Activated CD4-positive, alpha-beta T cell treated with anti-CD3 and anti-CD28 coated beads, Interleukin-2, amount 10 ng/mL, durations not matched to agents 7 days and 5 days (primary cell): Measurements from ENCODE around the gene VSTM2B. TPM values are rescaled to one million over a fixed set of nuclear protein-coding genes. Genes with fewer than 3 reads are reported as not detected.

Source experiments
- CTCF ChIA-PET: fragments of 350-600 bp; sonication (Branson Sonifier 250); formaldehyde crosslinking; loops from one replicate; lab custom pipeline; 2021; ENCODE audit warnings: antibody characterized with exemption; lab: Charles Lee
- POLR2A ChIA-PET: fragments of 350-600 bp; sonication (Branson Sonifier 250); formaldehyde crosslinking; loops from one replicate; lab custom pipeline; 2021; ENCODE audit warnings: antibody characterized with exemption; lab: Charles Lee
- DNase-seq: peaks from one replicate; pipeline ENCODE4 v3.0.0-alpha.2; 2020
- H3K27ac Mint-ChIP-seq: one replicate; pipeline ENCODE4 v1.8.0; 2021; ENCODE audit warnings: mild to moderate bottlenecking, moderate library complexity, mixed read lengths
- H3K27me3 Mint-ChIP-seq: one replicate; pipeline ENCODE4 v1.8.0; 2021; ENCODE audit warnings: mixed read lengths
- H3K36me3 Mint-ChIP-seq: one replicate; pipeline ENCODE4 v1.8.0; 2021; ENCODE audit warnings: low read depth, mixed read lengths
- H3K4me1 Mint-ChIP-seq: one replicate; pipeline ENCODE4 v1.8.0; 2021; ENCODE audit warnings: mixed read lengths
- H3K4me3 Mint-ChIP-seq: one replicate; pipeline ENCODE4 v1.8.0; 2021; ENCODE audit warnings: mild to moderate bottlenecking, moderate library complexity, mixed read lengths
- H3K9me3 Mint-ChIP-seq: one replicate; pipeline ENCODE4 v1.8.0; 2021; ENCODE audit warnings: mixed read lengths
- total RNA-seq, 2 experiments: library from RNA; stranded (reverse); gene quantifications; one replicate each; pipeline ENCODE4 v1.2.3, GENCODE V29; 2021

Gene VSTM2B
- total RNA-seq, 2 experiments from 2014 or later, result not detected

DNA sequence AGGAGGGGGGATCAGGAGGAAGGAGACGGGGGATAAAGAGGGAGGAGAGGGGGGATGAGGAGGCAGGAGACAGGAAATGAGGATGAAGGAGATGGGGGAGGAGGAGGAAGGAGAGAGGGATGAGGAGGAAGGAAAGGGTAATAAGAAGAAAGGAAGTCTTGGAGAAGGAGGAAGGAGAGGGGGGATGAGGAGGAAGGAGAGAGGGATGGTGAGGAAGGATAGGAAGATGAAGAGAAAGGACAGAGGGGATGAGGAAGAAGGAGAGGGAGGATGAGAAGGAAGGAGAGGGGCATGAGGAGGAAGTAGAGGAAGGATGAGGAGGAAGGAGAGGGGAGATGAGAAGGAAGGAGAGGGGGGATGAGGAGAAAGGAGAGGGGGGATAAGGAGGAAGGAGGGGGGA lies 13.0 kb upstream of the VSTM2B start:
- ChIA-PET POLR2A (no interaction called here), CTCF (no interaction called here)
- no peak for DNase-seq
- Mint-ChIP-seq H3K4me3 (no peak overlapping the region), H3K36me3 (no peaks in the 10 kb centered on the region), H3K27me3 (peaks cover 2% of the 10 kb centered on the region), H3K27ac (no peak overlapping the region), H3K4me1 (no peaks in the 10 kb centered on the region), H3K9me3 (no peaks in the 10 kb centered on the region)

- Mint-ChIP-seq H3K9me3 (no peaks in the 10 kb centered on the region), H3K4me3 (no peak overlapping the region), H3K27ac (no peak overlapping the region), H3K4me1 (no peaks in the 10 kb centered on the region), H3K27me3 (peaks cover 7% of the 10 kb centered on the region), H3K36me3 (no peaks in the 10 kb centered on the region)
- ChIA-PET CTCF (no interaction called here), POLR2A (no interaction called here)
- no peak for DNase-seq
Measured at GRCh38 chr19:29514525-29515232, 11.1 kb upstream of the VSTM2B start.

- peaks cover 4% of the 10 kb centered on the region for H3K27me3 Mint-ChIP-seq
- no peak overlapping the region for H3K27ac Mint-ChIP-seq
- no peaks in the 10 kb centered on the region for H3K36me3 Mint-ChIP-seq
- ChIA-PET CTCF (interaction anchor here (0.6 kb wide), 1 partner anchor 397 kb away, joined by 3 read pairs; no protein-coding TSS in a partner anchor), POLR2A (no interaction called here)
- H3K4me3 Mint-ChIP-seq, result no peak overlapping the region
- H3K9me3 Mint-ChIP-seq, result no peaks in the 10 kb centered on the region
- DNase-seq, result no peak
- H3K4me1 Mint-ChIP-seq, result no peaks in the 10 kb centered on the region
Measured at GRCh38 chr19:29515233-29515619, 10.6 kb upstream of the VSTM2B start.

DNA sequence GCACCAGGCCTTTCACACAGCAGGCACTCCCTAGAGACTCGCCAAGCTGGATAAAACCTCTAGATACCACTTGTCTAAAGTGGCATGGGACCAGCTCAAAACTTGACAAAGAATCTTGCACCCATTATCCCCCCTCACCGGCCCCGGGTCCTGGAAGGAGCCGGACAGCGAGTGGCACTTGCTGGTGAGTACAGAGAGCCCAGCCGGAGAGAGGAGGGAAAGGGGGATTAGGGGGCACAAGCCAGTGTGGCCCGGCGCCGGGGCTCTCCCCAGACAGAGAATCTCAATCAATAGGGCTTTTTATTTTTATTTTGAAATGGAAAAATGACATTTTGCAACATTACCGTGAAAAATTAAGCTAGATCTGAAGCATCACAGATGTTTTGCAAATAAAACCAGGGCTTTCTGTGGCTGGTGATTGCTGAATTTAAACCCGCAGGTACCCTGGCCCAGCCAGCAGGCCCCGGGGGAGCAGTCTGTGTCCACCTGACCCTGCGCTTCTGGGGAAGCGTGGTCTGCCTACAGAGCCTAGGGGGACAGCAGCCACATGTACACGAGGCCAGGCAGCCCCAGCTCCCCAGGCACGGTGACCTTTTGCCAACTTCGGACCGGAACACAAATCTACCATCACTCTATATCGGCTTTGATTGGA lies 10.0 kb upstream of the VSTM2B start:
- Mint-ChIP-seq H3K4me1 (no peaks in the 10 kb centered on the region), H3K36me3 (no peaks in the 10 kb centered on the region), H3K9me3 (no peaks in the 10 kb centered on the region), H3K4me3 (no peak overlapping the region), H3K27ac (no peak overlapping the region), H3K27me3 (peaks cover 4% of the 10 kb centered on the region)
- ChIA-PET POLR2A (no interaction called here), CTCF (interaction anchor here (0.6 to 1.0 kb wide), 2 partner anchors 22 to 396 kb away, joined by 3 read pairs; no protein-coding TSS in a partner anchor)
- no peak for DNase-seq

DNA sequence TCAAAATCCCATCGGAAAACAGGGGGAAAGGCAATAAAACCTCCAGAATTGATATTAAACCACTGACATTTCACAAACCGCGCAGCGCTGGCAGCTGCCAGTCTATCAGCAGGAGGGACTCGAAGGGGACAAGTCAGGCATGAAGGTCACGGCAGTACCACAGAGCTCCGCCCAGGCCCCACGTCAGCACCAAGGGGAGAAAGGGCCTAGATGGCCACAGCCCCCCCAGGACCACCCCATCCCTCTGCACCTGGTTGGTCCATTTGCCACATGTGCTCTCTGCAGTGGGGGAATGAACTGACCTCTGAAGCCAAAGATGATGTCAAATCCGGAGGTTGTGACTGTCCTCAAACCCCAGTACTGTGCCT lies 9.5 kb upstream of the VSTM2B start:
- H3K27ac Mint-ChIP-seq, result no peak overlapping the region
- no peak for DNase-seq
- ChIA-PET POLR2A (no interaction called here), CTCF (interaction anchor here (1.0 kb wide), 1 partner anchor 22 kb away, joined by 3 read pairs; no protein-coding TSS in a partner anchor)
- H3K9me3 Mint-ChIP-seq, result no peaks in the 10 kb centered on the region
- no peaks in the 10 kb centered on the region for H3K36me3 Mint-ChIP-seq
- no peak overlapping the region for H3K4me3 Mint-ChIP-seq
- peaks cover 4% of the 10 kb centered on the region for H3K27me3 Mint-ChIP-seq
- no peaks in the 10 kb centered on the region for H3K4me1 Mint-ChIP-seq

DNA sequence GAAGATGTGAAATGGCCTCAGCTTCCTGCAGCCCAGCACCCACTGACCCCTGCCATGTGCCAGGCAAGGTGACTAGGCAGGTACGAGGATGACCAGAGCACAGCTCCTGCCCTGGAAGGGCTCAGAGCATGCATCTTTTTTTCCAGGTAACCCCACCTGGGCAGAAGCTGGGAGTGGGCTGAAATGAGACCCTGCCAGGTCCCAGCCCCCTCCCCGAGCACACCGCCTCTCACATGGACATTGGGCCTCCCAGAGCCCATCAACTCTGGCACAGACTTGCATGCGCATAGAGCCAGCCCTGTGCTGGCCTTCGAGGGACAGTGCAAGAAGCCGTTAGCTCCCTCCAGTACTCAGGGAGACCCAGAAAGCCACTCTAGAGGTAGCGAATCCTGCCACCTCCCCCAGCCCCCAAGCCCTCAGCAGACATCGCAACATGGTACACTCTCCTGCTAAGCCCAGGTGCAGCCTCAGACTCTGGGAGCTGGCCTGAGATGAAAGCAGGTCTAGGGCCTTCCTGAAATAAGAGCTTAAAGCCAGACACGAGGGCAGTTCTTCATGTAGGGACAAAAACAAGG lies 8.9 kb upstream of the VSTM2B start:
- POLR2A ChIA-PET, result no interaction called here
- DNase-seq, result no peak
- no peak overlapping the region for H3K27ac Mint-ChIP-seq
- H3K4me1 Mint-ChIP-seq, result no peaks in the 10 kb centered on the region
- no peaks in the 10 kb centered on the region for H3K9me3 Mint-ChIP-seq
- peaks cover 4% of the 10 kb centered on the region for H3K27me3 Mint-ChIP-seq
- no peaks in the 10 kb centered on the region for H3K36me3 Mint-ChIP-seq
- CTCF ChIA-PET, result interaction anchor here (1.0 kb wide), 1 partner anchor 21 kb away, joined by 3 read pairs; no protein-coding TSS in a partner anchor
- no peak overlapping the region for H3K4me3 Mint-ChIP-seq

DNA sequence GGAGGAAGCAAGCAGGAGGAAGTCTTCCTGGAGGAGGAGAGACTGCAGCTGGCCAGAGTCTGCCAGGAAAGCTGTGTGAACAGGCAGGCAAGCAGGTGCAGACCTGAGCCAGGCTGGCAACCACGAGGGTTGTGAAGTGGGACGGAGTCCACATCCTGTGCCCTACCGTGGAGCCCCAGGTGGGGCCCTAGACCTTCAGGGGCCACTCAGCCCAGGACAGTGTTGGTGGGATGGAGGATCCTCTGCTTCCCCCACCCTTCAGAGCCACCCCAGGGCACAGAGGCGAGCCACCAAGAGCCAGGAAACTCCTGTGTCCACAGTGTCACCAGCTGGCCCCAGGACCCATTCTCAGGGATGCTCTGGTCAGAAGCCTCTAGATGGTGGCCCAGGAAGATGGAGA lies 8.4 kb upstream of the VSTM2B start:
- Mint-ChIP-seq H3K9me3 (no peaks in the 10 kb centered on the region), H3K4me1 (no peaks in the 10 kb centered on the region), H3K36me3 (no peaks in the 10 kb centered on the region), H3K27me3 (peaks cover 4% of the 10 kb centered on the region), H3K27ac (no peak overlapping the region), H3K4me3 (no peak overlapping the region)
- ChIA-PET POLR2A (no interaction called here), CTCF (no interaction called here)
- no peak for DNase-seq

GRCh38 chr19:29517946-29518345 lies 7.8 kb upstream of the VSTM2B start:
- H3K9me3 Mint-ChIP-seq, result no peaks in the 10 kb centered on the region
- CTCF ChIA-PET, result interaction anchor here (1.5 kb wide), 1 partner anchor 11 kb away, joined by 5 read pairs; no protein-coding TSS in a partner anchor
- H3K4me3 Mint-ChIP-seq, result no peak overlapping the region
- no peaks in the 10 kb centered on the region for H3K4me1 Mint-ChIP-seq
- DNase-seq, result no peak
- no peaks in the 10 kb centered on the region for H3K36me3 Mint-ChIP-seq
- no peak overlapping the region for H3K27ac Mint-ChIP-seq
- POLR2A ChIA-PET, result no interaction called here
- H3K27me3 Mint-ChIP-seq, result peaks cover 7% of the 10 kb centered on the region

DNA sequence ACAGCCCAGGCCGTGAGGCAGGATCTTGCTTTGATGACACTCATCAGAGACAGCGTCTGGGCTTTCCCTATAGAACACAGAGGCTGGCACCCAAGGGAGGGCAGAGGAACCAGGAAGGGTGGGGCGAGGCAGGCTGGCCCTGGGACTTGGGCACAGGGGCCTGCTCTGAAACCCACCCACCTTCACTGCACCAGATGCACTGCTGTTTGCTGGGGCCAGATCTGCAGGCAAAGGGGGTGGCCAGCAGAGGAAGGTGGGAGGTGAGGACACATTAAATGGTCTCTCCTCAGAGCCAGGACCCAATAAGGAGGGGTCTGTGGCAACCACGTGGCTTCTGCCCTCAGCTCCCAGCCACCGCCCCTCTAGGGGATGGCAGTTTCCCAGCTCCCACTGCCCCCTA lies 6.6 kb upstream of the VSTM2B start:
- DNase-seq, result no peak
- CTCF ChIA-PET, result interaction anchor here (1.5 kb wide), 1 partner anchor 9 kb away, joined by 5 read pairs; no protein-coding TSS in a partner anchor
- Mint-ChIP-seq H3K9me3 (no peaks in the 10 kb centered on the region), H3K36me3 (no peaks in the 10 kb centered on the region), H3K27ac (no peak overlapping the region), H3K27me3 (peaks cover 19% of the 10 kb centered on the region), H3K4me3 (no peak overlapping the region), H3K4me1 (no peaks in the 10 kb centered on the region)
- POLR2A ChIA-PET, result no interaction called here

DNA sequence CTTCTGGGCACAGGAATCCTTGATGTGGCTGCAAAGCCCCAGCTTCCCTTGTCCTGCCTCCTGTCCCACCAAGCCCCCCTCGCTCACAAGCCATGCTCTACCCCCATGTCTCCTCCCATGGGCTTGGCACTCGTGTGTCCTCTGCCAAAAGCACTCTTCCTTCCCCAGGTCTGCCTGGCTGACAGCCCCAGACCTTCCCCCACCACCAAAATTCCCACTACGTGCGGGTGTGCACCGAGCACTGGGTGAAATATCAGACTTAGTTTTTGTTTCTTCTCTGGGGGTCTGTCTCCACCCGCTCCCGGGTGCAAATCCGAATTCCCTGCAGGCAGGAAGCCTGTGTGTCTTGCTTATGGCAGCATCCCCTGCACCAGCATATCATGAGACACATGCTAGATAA lies 5.9 kb upstream of the VSTM2B start:
- peaks cover 26% of the 10 kb centered on the region for H3K27me3 Mint-ChIP-seq
- DNase-seq, result no peak
- ChIA-PET CTCF (no interaction called here), POLR2A (no interaction called here)
- H3K9me3 Mint-ChIP-seq, result no peaks in the 10 kb centered on the region
- H3K4me1 Mint-ChIP-seq, result no peaks in the 10 kb centered on the region
- no peak overlapping the region for H3K4me3 Mint-ChIP-seq
- H3K27ac Mint-ChIP-seq, result no peak overlapping the region
- no peaks in the 10 kb centered on the region for H3K36me3 Mint-ChIP-seq

DNA sequence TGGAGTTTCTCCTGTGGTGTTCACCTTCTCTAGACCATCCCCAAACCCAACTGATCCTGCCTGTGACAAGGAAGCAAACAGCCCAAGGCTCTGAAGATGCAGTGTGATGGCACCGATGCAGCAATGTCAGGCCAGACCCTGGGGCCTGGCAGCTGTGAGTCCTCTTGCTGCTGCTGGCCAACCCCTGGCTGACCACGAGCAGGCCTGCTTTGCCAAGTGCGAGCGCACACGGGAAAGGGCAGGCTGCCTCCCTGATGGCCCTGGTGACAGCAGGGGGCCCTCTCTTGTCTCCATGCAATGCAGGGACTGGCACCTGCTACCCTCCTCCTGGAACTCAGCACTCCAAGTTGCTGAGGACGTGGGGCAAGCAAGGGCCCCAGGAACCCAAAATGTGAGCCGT lies 5.4 kb upstream of the VSTM2B start:
- Mint-ChIP-seq H3K4me1 (no peaks in the 10 kb centered on the region), H3K9me3 (no peaks in the 10 kb centered on the region), H3K4me3 (no peak overlapping the region), H3K27ac (no peak overlapping the region), H3K36me3 (no peaks in the 10 kb centered on the region), H3K27me3 (peaks cover 28% of the 10 kb centered on the region)
- ChIA-PET CTCF (no interaction called here), POLR2A (no interaction called here)
- no peak for DNase-seq

DNA sequence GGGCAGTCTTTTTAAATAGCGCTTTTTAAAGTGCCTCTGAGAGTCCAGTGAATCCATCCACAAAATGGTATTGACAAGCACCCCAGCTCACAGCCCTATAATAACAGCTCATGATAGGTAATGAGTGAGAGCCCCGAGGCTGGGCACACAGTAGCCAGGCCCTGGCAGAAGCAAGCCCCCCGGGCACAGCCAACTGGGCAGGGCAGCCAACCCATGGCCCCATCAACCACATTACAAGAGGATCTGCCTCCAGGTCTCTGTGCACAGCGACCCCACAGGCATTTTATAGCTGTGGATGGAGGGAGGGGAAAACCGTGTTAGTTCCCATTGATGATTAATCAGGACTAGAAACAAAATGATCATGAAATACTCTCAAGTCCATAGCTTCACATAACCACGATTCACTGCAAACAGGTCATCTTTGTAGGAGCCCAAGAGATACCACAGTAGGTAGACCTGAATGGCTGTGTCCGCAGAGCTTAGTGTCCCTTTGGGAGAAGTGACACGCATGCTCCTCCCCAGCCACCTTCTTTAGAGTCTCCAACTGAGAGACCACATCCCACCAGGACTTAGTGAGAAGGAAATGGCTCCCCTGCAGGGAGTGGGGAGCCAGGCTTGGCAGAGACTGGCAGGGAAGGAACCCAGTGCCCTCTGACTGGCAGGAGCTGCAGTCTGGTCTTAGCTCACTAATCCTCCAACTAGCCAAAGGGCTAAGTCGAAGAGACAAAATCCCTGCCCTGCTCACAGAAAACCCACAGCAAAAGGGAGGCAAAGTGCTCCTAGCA lies 4.3 kb upstream of the VSTM2B start:
- DNase-seq, result no peak
- Mint-ChIP-seq H3K9me3 (no peaks in the 10 kb centered on the region), H3K36me3 (no peaks in the 10 kb centered on the region), H3K27me3 (peaks cover 31% of the 10 kb centered on the region), H3K4me3 (no peak overlapping the region), H3K27ac (no peak overlapping the region), H3K4me1 (peaks cover 2% of the 10 kb centered on the region)
- ChIA-PET POLR2A (no interaction called here), CTCF (interaction anchor here (0.7 kb wide), 1 partner anchor 227 kb away, joined by 3 read pairs; no protein-coding TSS in a partner anchor)
